ENCODE results near the gene ZW10. TPM values are rescaled to one million over a fixed set of nuclear protein-coding genes. Genes with fewer than 3 reads are reported as not detected.
A peak's percentile ranks its signal among the peaks of the same experiment; 100 is the strongest.

ZW10 gene, protein sequence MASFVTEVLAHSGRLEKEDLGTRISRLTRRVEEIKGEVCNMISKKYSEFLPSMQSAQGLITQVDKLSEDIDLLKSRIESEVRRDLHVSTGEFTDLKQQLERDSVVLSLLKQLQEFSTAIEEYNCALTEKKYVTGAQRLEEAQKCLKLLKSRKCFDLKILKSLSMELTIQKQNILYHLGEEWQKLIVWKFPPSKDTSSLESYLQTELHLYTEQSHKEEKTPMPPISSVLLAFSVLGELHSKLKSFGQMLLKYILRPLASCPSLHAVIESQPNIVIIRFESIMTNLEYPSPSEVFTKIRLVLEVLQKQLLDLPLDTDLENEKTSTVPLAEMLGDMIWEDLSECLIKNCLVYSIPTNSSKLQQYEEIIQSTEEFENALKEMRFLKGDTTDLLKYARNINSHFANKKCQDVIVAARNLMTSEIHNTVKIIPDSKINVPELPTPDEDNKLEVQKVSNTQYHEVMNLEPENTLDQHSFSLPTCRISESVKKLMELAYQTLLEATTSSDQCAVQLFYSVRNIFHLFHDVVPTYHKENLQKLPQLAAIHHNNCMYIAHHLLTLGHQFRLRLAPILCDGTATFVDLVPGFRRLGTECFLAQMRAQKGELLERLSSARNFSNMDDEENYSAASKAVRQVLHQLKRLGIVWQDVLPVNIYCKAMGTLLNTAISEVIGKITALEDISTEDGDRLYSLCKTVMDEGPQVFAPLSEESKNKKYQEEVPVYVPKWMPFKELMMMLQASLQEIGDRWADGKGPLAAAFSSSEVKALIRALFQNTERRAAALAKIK
- total RNA-seq, result 16.3 and 19.6 TPM in 2 replicates

DNA sequence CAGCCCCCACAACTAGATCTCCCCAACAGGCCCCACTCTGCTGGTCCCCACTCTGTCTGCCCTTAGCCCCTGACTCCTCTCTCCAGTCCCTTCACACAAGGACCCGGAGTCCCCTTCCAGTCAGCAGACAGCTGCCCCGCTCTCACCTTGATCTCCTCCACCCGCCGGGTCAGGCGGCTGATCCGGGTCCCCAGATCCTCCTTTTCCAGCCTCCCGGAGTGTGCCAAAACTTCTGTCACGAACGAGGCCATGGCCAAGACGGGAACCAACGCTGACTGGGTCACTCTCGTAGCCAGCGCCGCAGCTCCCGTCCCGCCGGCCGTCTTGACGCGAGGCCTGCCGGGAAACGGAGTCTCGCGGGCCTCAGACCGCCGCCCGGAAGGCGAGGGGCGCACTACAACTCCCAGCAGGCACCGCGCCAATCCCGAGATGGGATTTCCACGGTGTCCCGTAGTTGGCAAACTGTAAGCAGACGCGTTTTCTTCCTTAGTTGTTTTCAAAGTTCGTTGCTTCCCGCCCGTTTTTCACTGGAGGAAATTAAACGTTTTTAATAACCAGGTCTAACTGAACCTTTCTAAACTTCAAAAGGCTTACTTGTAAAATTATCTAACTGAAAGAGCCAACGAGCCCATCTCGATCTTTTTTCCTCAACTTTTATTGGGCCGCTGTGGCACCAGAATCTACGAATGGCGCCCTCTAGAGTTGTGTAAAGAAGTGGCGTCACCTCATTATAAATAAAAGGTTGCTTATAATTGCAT is at the start of gene ZW10:
ZW10 (minus strand) TSS at position 277 of the 758 bp plus-strand sequence; CDS start at position 251, 26 bp downstream.
- DNase-seq (ENCODE audit: low read depth) (peak; percentile 92), FAIRE-seq (no peak)
- H3K27me3 ChIP-seq (ENCODE audit: control insufficient read depth, insufficient read depth, low read length), result no peaks in the 10 kb centered on the region
- TF ChIP-seq, protein P1, sequence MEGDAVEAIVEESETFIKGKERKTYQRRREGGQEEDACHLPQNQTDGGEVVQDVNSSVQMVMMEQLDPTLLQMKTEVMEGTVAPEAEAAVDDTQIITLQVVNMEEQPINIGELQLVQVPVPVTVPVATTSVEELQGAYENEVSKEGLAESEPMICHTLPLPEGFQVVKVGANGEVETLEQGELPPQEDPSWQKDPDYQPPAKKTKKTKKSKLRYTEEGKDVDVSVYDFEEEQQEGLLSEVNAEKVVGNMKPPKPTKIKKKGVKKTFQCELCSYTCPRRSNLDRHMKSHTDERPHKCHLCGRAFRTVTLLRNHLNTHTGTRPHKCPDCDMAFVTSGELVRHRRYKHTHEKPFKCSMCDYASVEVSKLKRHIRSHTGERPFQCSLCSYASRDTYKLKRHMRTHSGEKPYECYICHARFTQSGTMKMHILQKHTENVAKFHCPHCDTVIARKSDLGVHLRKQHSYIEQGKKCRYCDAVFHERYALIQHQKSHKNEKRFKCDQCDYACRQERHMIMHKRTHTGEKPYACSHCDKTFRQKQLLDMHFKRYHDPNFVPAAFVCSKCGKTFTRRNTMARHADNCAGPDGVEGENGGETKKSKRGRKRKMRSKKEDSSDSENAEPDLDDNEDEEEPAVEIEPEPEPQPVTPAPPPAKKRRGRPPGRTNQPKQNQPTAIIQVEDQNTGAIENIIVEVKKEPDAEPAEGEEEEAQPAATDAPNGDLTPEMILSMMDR (IDR thresholded peaks at IDR 0.05; ENCODE audit: insufficient read depth, low read length, severe bottlenecking), result peak; percentile 62
- peaks cover 2% of the 10 kb centered on the region for H3K36me3 ChIP-seq (ENCODE audit: control insufficient read depth, insufficient read depth, low read length)
- H3K4me3 ChIP-seq (ENCODE audit: low read depth, low read length), result peak within 1 kb of the TSS; percentile 95

DNA sequence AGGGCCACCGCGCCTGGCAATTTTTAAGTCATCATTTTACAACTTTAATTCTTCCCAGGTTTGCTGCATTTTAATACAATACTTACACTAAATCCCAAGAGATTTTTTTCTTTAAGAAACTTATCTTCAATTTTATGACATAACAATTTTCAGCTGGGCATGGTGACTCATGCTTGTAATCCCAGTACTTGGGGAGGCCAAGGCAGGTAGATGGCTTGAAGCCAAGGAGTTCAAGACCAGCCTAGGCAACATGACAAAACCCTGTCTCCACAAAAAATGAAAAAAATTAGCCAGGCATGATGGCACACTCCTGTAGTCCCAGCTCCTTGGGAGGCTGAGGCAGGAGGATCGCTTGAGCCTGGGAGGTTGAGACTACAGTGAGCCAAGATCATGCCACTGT is 44.9 kb upstream of the ZW10 start:
- Histone ChIP-seq H3K4me3 (ENCODE audit: low read depth, low read length) (no peak overlapping the region), H3K36me3 (ENCODE audit: control insufficient read depth, insufficient read depth, low read length) (no peaks in the 10 kb centered on the region), H3K27me3 (ENCODE audit: control insufficient read depth, insufficient read depth, low read length) (no peaks in the 10 kb centered on the region)
- peak; percentile 51 for DNase-seq (ENCODE audit: low read depth)
- TF ChIP-seq, protein P1 (IDR thresholded peaks at IDR 0.05; ENCODE audit: insufficient read depth, low read length, severe bottlenecking), result no peak
- FAIRE-seq, result no peak

DNA sequence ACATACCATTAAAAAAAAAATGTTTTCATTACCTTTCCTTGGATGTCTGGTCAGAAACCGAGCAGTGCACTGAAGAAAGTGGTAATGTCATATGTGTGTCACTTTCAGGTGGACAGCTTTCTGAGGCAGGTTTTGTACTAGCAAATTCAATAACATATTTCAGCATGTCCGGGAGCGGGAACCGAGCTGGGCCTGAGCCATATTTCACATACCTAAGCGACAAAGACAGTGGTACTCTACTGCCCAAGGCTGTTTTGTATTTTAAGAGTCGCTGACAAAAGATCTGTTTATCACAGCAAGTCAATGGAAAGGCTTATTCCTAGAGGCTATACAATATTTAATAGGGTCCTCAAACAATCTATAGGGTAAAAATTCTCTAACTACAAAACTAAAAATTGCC is 44.1 kb upstream of the ZW10 start:
- TF ChIP-seq, protein P1 (IDR thresholded peaks at IDR 0.05; ENCODE audit: insufficient read depth, low read length, severe bottlenecking), result no peak
- DNase-seq (ENCODE audit: low read depth) (no peak), FAIRE-seq (no peak)
- H3K27me3 ChIP-seq (ENCODE audit: control insufficient read depth, insufficient read depth, low read length), result no peaks in the 10 kb centered on the region
- H3K4me3 ChIP-seq (ENCODE audit: low read depth, low read length), result no peak overlapping the region
- peaks cover 1% of the 10 kb centered on the region for H3K36me3 ChIP-seq (ENCODE audit: control insufficient read depth, insufficient read depth, low read length)

DNA sequence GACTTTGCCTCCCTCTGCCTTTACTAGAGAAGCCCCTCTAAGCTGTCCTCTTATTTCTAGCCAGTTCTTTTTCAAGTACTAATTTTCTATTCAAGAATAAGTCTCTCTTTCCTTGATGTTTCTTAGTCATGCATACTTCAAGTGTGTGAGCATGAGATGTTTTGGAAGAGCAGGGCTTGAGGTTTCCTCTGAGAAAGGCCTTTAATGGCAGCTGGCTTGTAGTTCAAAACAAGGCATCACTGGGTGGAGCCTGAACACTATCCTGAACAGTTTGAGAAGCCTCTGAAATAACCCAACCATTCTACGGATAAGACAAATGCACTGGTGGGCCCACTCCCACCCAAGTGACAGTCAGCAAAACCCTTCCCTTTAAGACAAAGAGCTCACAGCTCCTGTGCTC is 43.7 kb upstream of the ZW10 start:
- TF ChIP-seq, protein P1 (IDR thresholded peaks at IDR 0.05; ENCODE audit: insufficient read depth, low read length, severe bottlenecking), result no peak
- Histone ChIP-seq H3K36me3 (ENCODE audit: control insufficient read depth, insufficient read depth, low read length) (peaks cover 1% of the 10 kb centered on the region), H3K4me3 (ENCODE audit: low read depth, low read length) (no peak overlapping the region), H3K27me3 (ENCODE audit: control insufficient read depth, insufficient read depth, low read length) (no peaks in the 10 kb centered on the region)
- DNase-seq (ENCODE audit: low read depth) (no peak), FAIRE-seq (no peak)

DNA sequence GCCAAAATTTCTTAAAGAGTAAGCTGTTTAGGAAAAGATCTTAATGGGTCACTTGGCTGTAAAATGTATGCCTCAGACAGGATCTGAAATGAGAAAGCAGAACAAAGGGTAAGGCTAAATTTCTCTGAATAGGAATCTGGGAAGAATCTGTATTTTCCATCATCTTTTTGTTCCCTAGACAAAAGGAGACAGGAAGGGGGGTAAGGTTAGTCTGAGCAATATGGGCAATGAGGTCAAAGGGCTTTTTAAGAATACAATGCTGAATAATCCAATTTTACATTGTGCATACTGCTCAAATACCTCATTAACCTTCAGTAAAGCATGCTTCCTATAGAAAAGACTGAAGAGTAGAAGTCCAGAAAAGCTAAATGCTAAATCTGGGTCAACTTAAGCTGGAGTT is 40.7 kb upstream of the ZW10 start:
- FAIRE-seq (no peak), DNase-seq (ENCODE audit: low read depth) (no peak)
- TF ChIP-seq, protein P1 (IDR thresholded peaks at IDR 0.05; ENCODE audit: insufficient read depth, low read length, severe bottlenecking), result no peak
- H3K27me3 ChIP-seq (ENCODE audit: control insufficient read depth, insufficient read depth, low read length), result no peaks in the 10 kb centered on the region
- H3K4me3 ChIP-seq (ENCODE audit: low read depth, low read length), result no peak overlapping the region
- H3K36me3 ChIP-seq (ENCODE audit: control insufficient read depth, insufficient read depth, low read length), result peaks cover 1% of the 10 kb centered on the region
